IPS-15b (cell line): ENCODE measurements around the gene MRM1.

ENCODE experiments used
- H3K27me3 ChIP-seq: one replicate; pipeline ENCODE4 v1.6.1; 2013; ENCODE audit warnings: low read length; ENCODE audit not compliant: control insufficient read depth, insufficient read depth
- H3K36me3 ChIP-seq: one replicate; pipeline ENCODE4 v1.6.1; 2013; ENCODE audit warnings: low read length; ENCODE audit not compliant: control insufficient read depth, insufficient read depth
- H3K4me1 ChIP-seq: one replicate; pipeline ENCODE4 v1.6.1; 2013; ENCODE audit warnings: mild to moderate bottlenecking, low read length; ENCODE audit not compliant: control insufficient read depth, insufficient read depth
- H3K4me3 ChIP-seq: one replicate; pipeline ENCODE4 v1.5.1; 2013; ENCODE audit warnings: low read depth, low read length
- H3K9ac ChIP-seq: one replicate; pipeline ENCODE4 v1.6.1; 2013; ENCODE audit warnings: low read depth, mild to moderate bottlenecking, low read length
- H3K9me3 ChIP-seq: one replicate; pipeline ENCODE4 v1.6.1; 2013; ENCODE audit warnings: mild to moderate bottlenecking, low read length; ENCODE audit not compliant: control insufficient read depth, insufficient read depth

Gene MRM1

GRCh38 chr17:36601303-36602029, at the start of gene MRM1:
TSS of gene MRM1 (plus strand) at chr17:36601583. CDS start at chr17:36601811, 228 bp downstream.
- no peaks in the 10 kb centered on the region for H3K9me3 ChIP-seq
- H3K4me3 ChIP-seq: peak within 1 kb of the TSS; percentile 94
- H3K9ac ChIP-seq: peak within 1 kb of the TSS; percentile 90
- H3K36me3 ChIP-seq: peaks cover 4% of the 10 kb centered on the region
- H3K27me3 ChIP-seq: no peaks in the 10 kb centered on the region
- H3K4me1 ChIP-seq: peaks cover 9% of the 10 kb centered on the region

- H3K4me3 ChIP-seq: no peak overlapping the region
- no peaks in the 10 kb centered on the region for H3K9me3 ChIP-seq
- no peaks in the 10 kb centered on the region for H3K27me3 ChIP-seq
- no peaks in the 10 kb centered on the region for H3K4me1 ChIP-seq
- peaks cover 11% of the 10 kb centered on the region for H3K36me3 ChIP-seq
- no peak overlapping the region for H3K9ac ChIP-seq
These were observed 47.9 kb upstream of the MRM1 start for GRCh38 chr17:36553459-36553858.

GRCh38 chr17:36566081-36566480, 35.3 kb upstream of the MRM1 start:
- Histone ChIP-seq H3K36me3 (peaks cover 32% of the 10 kb centered on the region), H3K27me3 (no peaks in the 10 kb centered on the region), H3K4me3 (no peak overlapping the region), H3K9ac (no peak overlapping the region), H3K9me3 (no peaks in the 10 kb centered on the region), H3K4me1 (no peaks in the 10 kb centered on the region)

GRCh38 chr17:36575028-36575427, 26.4 kb upstream of the MRM1 start:
- Histone ChIP-seq H3K9me3 (no peaks in the 10 kb centered on the region), H3K36me3 (peaks cover 16% of the 10 kb centered on the region), H3K4me3 (no peak overlapping the region), H3K27me3 (no peaks in the 10 kb centered on the region), H3K9ac (no peak overlapping the region), H3K4me1 (no peaks in the 10 kb centered on the region)

- H3K4me1 ChIP-seq: no peaks in the 10 kb centered on the region
- no peaks in the 10 kb centered on the region for H3K9me3 ChIP-seq
- no peak overlapping the region for H3K9ac ChIP-seq
- H3K27me3 ChIP-seq: no peaks in the 10 kb centered on the region
- H3K36me3 ChIP-seq: peaks cover 17% of the 10 kb centered on the region
- H3K4me3 ChIP-seq: no peak overlapping the region
These were observed 24.6 kb upstream of the MRM1 start for GRCh38 chr17:36576793-36577192.

GRCh38 chr17:36578671-36579070, 22.7 kb upstream of the MRM1 start:
- no peak overlapping the region for H3K4me3 ChIP-seq
- H3K27me3 ChIP-seq: no peaks in the 10 kb centered on the region
- H3K36me3 ChIP-seq: peaks cover 20% of the 10 kb centered on the region
- H3K9ac ChIP-seq: no peak overlapping the region
- no peaks in the 10 kb centered on the region for H3K4me1 ChIP-seq
- H3K9me3 ChIP-seq: no peaks in the 10 kb centered on the region

- H3K4me1 ChIP-seq: no peaks in the 10 kb centered on the region
- peaks cover 32% of the 10 kb centered on the region for H3K36me3 ChIP-seq
- no peaks in the 10 kb centered on the region for H3K27me3 ChIP-seq
- H3K9me3 ChIP-seq: no peaks in the 10 kb centered on the region
- no peak overlapping the region for H3K9ac ChIP-seq
- H3K4me3 ChIP-seq: no peak overlapping the region
These were observed 17.6 kb upstream of the MRM1 start for GRCh38 chr17:36583787-36584186.

GRCh38 chr17:36586138-36586537, 15.2 kb upstream of the MRM1 start:
- H3K9me3 ChIP-seq: no peaks in the 10 kb centered on the region
- no peak overlapping the region for H3K9ac ChIP-seq
- peaks cover 3% of the 10 kb centered on the region for H3K4me1 ChIP-seq
- H3K36me3 ChIP-seq: peaks cover 25% of the 10 kb centered on the region
- H3K27me3 ChIP-seq: no peaks in the 10 kb centered on the region
- no peak overlapping the region for H3K4me3 ChIP-seq

- Histone ChIP-seq H3K36me3 (peaks cover 19% of the 10 kb centered on the region), H3K4me3 (no peak overlapping the region), H3K27me3 (no peaks in the 10 kb centered on the region), H3K9ac (no peak overlapping the region), H3K4me1 (peaks cover 15% of the 10 kb centered on the region), H3K9me3 (no peaks in the 10 kb centered on the region)
These were observed 11.3 kb upstream of the MRM1 start for GRCh38 chr17:36590082-36590481.

- Histone ChIP-seq H3K9me3 (no peaks in the 10 kb centered on the region), H3K4me3 (peak within 1 kb of the TSS; percentile 45), H3K9ac (peak within 1 kb of the TSS; percentile 73), H3K36me3 (peaks cover 17% of the 10 kb centered on the region), H3K27me3 (no peaks in the 10 kb centered on the region), H3K4me1 (peaks cover 15% of the 10 kb centered on the region)
These were observed 9.7 kb upstream of the MRM1 start, which contains the start of gene DHRS11 for GRCh38 chr17:36591434-36592315. TSS of gene DHRS11 (plus strand) at chr17:36591879. CDS start at chr17:36592010, 131 bp downstream.

GRCh38 chr17:36592316-36592715, 9.1 kb upstream of the MRM1 start:
- H3K9ac ChIP-seq: peak overlapping the region; percentile 73
- H3K27me3 ChIP-seq: no peaks in the 10 kb centered on the region
- H3K36me3 ChIP-seq: peaks cover 11% of the 10 kb centered on the region
- no peaks in the 10 kb centered on the region for H3K9me3 ChIP-seq
- H3K4me3 ChIP-seq: peak overlapping the region; percentile 45
- H3K4me1 ChIP-seq: peaks cover 15% of the 10 kb centered on the region
